OCI-LY3 (cell line): ENCODE measurements around the gene PROSER3.

Source experiments
- H2AFZ ChIP-seq: fragments of 200-600, 300-600 bp; shearing (Covaris generic); 2 replicates; pipeline ENCODE4 v1.6.0; 2014; ENCODE audit warnings: antibody characterized with exemption, low read depth, low read length
- H3K27ac ChIP-seq: fragments of 200-600, 300-600 bp; sonication (generic); 2 replicates; pipeline ENCODE4 v1.5.1; 2014; ENCODE audit warnings: mild to moderate bottlenecking, low read length, moderate library complexity, mixed read lengths
- H3K27me3 ChIP-seq: fragments of 200-600, 300-600 bp; sonication (generic); 2 replicates; pipeline ENCODE4 v1.6.1; 2014; ENCODE audit warnings: low read depth, low read length, mixed read lengths
- H3K36me3 ChIP-seq: fragments of 200-600, 300-600 bp; sonication (generic); replicated peaks from 2 replicates; pipeline ENCODE3; 2014; ENCODE audit warnings: low read depth, low read length, mixed read lengths
- H3K4me1 ChIP-seq: fragments of 300-600, 200-600 bp; sonication (generic); 2 replicates; pipeline ENCODE4 v1.6.1; 2014; ENCODE audit warnings: low read length, mixed read lengths
- H3K4me2 ChIP-seq: fragments of 200-600, 300-600 bp; sonication (generic); 2 replicates; pipeline ENCODE4 v1.6.1; 2014; ENCODE audit warnings: low read length, mixed read lengths
- H3K4me3 ChIP-seq: fragments of 300-600, 200-600 bp; sonication (generic); 2 replicates; pipeline ENCODE4 v1.5.1; 2014; ENCODE audit warnings: antibody characterized with exemption, mild to moderate bottlenecking, low read length, moderate library complexity
- H3K79me2 ChIP-seq: fragments of 300-600, 200-600 bp; shearing (Covaris generic); 2 replicates; pipeline ENCODE4 v1.6.1; 2014; ENCODE audit warnings: mild to moderate bottlenecking, low read length, mixed read lengths
- H3K9ac ChIP-seq: fragments of 300-600, 200-600 bp; shearing (Covaris generic); 2 replicates; pipeline ENCODE4 v1.6.0; 2014; ENCODE audit warnings: mild to moderate bottlenecking, low read length, moderate library complexity
- H3K9me3 ChIP-seq: fragments of 200-600, 300-600 bp; shearing (Covaris generic); 2 replicates; pipeline ENCODE4 v1.6.1; 2014; ENCODE audit warnings: low read length, mixed read lengths; ENCODE audit not compliant: insufficient read depth
- H4K20me1 ChIP-seq: fragments of 200-600, 300-600 bp; sonication (generic); 2 replicates; pipeline ENCODE4 v1.6.1; 2016; ENCODE audit warnings: low read length, mixed read lengths; ENCODE audit not compliant: insufficient read depth
- EZH2phosphoT487 ChIP-seq: fragments of 200-600 bp; shearing (Covaris generic); IDR thresholded peaks from 2 replicates; pipeline ENCODE4 v1.6.1; 2018; ENCODE audit warnings: antibody characterized with exemption, mixed run types, low read depth
- TF ChIP-seq, protein P1 (sequence below): fragments of 200-600, 300-600 bp; sonication (generic); IDR thresholded peaks from 2 replicates; pipeline ENCODE4 v1.5.1; 2014; ENCODE audit warnings: antibody characterized with exemption, low read length, low read depth

Gene PROSER3

GRCh38 chr19:35781650-35782049 lies 23.7 kb downstream of the PROSER3 start:
- H3K36me3 ChIP-seq = no peaks in the 10 kb centered on the region
- H3K9ac ChIP-seq = no peak overlapping the region
- H3K27me3 ChIP-seq = no peaks in the 10 kb centered on the region
- no peak overlapping the region for H2AFZ ChIP-seq
- no peaks in the 10 kb centered on the region for H4K20me1 ChIP-seq
- H3K4me2 ChIP-seq = no peak overlapping the region
- no peaks in the 10 kb centered on the region for H3K9me3 ChIP-seq
- peaks cover 26% of the 10 kb centered on the region for H3K4me1 ChIP-seq
- H3K4me3 ChIP-seq = no peak overlapping the region
- TF ChIP-seq EZH2phosphoT487 = no peak
- TF ChIP-seq, protein P1, sequence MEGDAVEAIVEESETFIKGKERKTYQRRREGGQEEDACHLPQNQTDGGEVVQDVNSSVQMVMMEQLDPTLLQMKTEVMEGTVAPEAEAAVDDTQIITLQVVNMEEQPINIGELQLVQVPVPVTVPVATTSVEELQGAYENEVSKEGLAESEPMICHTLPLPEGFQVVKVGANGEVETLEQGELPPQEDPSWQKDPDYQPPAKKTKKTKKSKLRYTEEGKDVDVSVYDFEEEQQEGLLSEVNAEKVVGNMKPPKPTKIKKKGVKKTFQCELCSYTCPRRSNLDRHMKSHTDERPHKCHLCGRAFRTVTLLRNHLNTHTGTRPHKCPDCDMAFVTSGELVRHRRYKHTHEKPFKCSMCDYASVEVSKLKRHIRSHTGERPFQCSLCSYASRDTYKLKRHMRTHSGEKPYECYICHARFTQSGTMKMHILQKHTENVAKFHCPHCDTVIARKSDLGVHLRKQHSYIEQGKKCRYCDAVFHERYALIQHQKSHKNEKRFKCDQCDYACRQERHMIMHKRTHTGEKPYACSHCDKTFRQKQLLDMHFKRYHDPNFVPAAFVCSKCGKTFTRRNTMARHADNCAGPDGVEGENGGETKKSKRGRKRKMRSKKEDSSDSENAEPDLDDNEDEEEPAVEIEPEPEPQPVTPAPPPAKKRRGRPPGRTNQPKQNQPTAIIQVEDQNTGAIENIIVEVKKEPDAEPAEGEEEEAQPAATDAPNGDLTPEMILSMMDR = no peak
- no peak overlapping the region for H3K27ac ChIP-seq
- no peaks in the 10 kb centered on the region for H3K79me2 ChIP-seq

DNA sequence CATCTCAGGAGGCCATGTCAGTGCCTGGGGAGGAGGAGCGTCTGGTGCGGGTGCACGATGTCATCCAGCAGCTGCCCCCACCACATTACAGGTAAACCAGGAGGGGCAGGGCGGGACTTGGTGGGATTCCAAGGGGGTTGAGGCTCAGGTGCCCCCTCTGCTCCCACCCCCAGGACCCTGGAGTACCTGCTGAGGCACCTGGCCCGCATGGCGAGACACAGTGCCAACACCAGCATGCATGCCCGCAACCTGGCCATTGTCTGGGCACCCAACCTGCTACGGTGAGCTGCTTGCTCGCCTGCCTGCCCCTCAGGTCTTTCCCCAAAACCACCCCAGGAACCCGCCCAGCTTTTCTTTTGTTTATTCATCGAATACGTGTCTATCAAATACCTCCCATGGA lies 24.6 kb downstream of the PROSER3 start:
- no peak overlapping the region for H3K9ac ChIP-seq
- H4K20me1 ChIP-seq = no peaks in the 10 kb centered on the region
- no peaks in the 10 kb centered on the region for H3K36me3 ChIP-seq
- no peak overlapping the region for H3K27ac ChIP-seq
- H3K4me3 ChIP-seq = no peak overlapping the region
- peaks cover 25% of the 10 kb centered on the region for H3K4me1 ChIP-seq
- H3K27me3 ChIP-seq = no peaks in the 10 kb centered on the region
- H3K79me2 ChIP-seq = no peaks in the 10 kb centered on the region
- H2AFZ ChIP-seq = no peak overlapping the region
- H3K9me3 ChIP-seq = no peaks in the 10 kb centered on the region
- TF ChIP-seq, protein P1 = no peak
- TF ChIP-seq EZH2phosphoT487 = no peak
- H3K4me2 ChIP-seq = peak overlapping the region; percentile 27; the same call in 1 of the 2 replicates

DNA sequence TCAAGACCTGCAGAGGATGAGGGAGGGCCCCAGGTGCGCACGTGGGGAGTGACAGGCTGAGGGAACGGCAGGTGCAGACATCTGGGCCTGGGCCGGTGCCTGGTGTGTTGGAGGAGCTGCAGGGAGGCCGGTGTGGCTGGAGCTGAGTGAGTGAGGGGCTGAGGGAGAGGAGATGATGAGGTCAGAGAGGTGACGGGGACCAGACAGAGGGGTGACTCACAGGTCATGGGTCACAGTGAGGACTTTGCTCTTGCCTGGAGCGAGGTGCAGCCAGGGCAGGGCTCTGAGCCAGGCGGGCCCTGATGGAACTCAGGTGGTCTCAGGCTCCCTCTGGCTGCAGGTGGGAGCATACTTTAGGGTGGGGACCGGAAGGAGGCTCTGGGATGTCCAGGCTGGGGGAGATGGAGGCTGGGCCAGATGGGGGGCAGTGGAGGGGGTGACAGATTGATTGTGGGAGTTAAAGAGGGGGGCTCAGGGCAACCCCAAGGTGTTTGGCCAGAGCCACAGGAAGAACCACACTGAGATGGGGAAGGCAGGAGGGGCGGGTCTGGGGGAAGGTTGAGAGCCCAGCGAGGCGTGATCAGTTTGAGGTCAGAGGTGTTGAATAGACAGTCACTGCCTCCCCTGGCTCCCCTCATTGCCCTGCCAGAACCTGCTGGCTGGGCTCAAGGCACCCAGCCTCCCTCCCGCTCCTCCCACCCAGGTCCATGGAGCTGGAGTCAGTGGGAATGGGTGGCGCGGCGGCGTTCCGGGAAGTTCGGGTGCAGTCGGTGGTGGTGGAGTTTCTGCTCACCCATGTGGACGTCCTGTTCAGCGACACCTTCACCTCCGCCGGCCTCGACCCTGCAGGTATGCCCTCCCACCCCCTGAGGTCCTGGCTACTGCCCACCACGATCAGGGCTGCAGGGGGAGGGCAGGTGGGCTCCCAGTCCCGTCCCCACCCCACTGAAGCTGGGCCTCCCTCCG lies 25.8 kb downstream of the PROSER3 start:
- H3K4me3 ChIP-seq = no peak overlapping the region
- H3K27me3 ChIP-seq = no peaks in the 10 kb centered on the region
- no peaks in the 10 kb centered on the region for H3K79me2 ChIP-seq
- H3K9ac ChIP-seq = no peak overlapping the region
- no peaks in the 10 kb centered on the region for H3K36me3 ChIP-seq
- H3K4me1 ChIP-seq = peaks cover 25% of the 10 kb centered on the region
- H2AFZ ChIP-seq = no peak overlapping the region
- no peak for TF ChIP-seq EZH2phosphoT487
- TF ChIP-seq, protein P1 = no peak
- no peaks in the 10 kb centered on the region for H4K20me1 ChIP-seq
- H3K9me3 ChIP-seq = no peaks in the 10 kb centered on the region
- peak overlapping the region; percentile 27; the same call in 1 of the 2 replicates for H3K4me2 ChIP-seq
- H3K27ac ChIP-seq = no peak overlapping the region

DNA sequence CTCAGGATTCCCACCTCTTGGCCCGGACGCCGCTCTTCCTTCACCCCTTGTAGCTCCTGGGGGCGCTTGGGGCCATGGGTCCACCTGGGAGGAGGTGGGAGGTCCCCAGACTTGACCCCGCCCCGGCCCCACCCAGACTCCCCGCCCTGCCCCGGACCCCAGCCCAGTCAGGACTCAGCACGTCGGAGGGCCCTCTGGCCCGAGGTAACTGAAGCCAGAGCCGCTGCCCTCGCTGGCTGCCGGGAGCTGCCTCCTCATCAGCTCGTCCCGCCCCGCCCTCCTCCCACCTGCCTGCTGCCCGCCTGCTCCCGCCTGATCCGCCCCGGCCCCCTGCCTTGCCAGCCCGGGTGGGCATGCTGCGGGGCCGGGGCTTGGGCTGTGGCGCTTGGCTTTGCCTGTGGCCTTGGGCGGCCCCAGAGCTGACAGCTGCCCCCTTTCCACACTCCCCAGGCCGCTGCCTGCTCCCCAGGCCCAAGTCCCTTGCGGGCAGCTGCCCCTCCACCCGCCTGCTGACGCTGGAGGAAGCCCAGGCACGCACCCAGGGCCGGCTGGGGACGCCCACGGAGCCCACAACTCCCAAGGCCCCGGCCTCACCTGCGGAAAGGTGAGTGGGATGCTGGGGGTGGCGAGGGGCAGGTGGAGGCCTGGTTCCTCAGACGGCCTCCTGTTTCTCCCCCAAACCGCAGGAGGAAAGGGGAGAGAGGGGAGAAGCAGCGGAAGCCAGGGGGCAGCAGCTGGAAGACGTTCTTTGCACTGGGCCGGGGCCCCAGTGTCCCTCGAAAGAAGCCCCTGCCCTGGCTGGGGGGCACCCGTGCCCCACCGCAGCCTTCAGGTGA lies 26.7 kb downstream of the PROSER3 start:
- no peak for TF ChIP-seq EZH2phosphoT487
- TF ChIP-seq, protein P1 = no peak
- no peaks in the 10 kb centered on the region for H3K36me3 ChIP-seq
- no peaks in the 10 kb centered on the region for H3K27me3 ChIP-seq
- no peaks in the 10 kb centered on the region for H3K79me2 ChIP-seq
- H3K4me2 ChIP-seq = no peak overlapping the region
- H3K9ac ChIP-seq = no peak overlapping the region
- no peak overlapping the region for H3K27ac ChIP-seq
- no peak overlapping the region for H2AFZ ChIP-seq
- H3K4me1 ChIP-seq = peaks cover 16% of the 10 kb centered on the region
- H4K20me1 ChIP-seq = no peaks in the 10 kb centered on the region
- no peaks in the 10 kb centered on the region for H3K9me3 ChIP-seq
- H3K4me3 ChIP-seq = no peak overlapping the region
